NCI-H146 treated with DMSO at 0.1 percent for 48 hours (cell line): Measurements from ENCODE around the gene ATP6V1F.

ENCODE experiments used
- DNase-seq: peaks from one replicate; lab custom pipeline; 2025; ENCODE audit not compliant: unreplicated experiment; lab: John Stamatoyannopoulos, UW

The ATP6V1F gene

GRCh38 chr7:128835790-128836641 is 26.6 kb upstream of the ATP6V1F start:
- no peak for DNase-seq

DNA sequence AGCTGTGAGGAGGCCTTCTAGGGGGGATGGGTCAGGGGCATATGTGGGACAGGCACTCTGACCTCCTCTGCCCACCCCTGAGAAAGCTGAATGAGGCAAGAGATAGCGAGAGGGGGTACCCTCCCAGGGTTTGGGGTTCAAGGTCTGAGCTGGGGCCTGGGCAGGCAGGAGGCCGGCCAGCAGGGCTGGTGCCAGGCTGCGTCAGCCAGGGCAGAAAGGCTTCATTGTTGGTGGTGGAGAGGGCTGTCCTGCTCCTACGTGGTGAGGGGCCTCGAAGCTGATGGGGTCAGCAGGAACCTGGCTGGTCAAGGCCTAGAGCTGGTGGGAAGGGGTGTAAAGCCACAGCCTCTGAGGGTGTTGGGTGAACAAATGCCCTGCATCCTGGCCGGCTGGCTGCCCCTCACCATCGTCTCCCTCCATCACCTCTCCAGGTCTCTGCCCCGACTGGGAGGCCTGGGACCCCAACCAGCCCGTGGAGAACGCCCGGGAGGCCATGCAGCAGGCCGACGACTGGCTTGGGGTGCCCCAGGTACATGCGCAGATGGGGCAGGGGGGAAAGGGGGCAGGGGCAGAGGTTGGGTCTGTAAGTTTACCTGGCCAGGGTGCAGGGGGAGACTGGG is 25.8 kb upstream of the ATP6V1F start:
- no peak for DNase-seq

DNA sequence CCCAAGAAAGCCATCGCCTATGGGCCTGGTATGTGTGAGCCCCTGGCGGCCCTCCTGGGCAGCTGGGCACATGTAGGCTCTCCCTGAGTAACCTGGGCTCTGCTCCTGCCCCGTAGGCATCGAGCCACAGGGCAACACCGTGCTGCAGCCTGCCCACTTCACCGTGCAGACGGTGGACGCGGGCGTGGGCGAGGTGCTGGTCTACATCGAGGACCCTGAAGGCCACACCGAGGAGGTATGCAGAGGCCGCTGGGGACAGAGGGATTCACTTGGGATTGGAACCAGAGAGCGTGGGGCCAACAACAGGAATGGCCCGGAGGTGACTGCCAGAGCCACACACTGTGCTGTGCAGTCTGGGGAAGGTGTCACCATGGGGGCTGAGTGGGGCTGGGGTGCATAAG is 25.1 kb upstream of the ATP6V1F start:
- no peak for DNase-seq

GRCh38 chr7:128838109-128838779 is 24.4 kb upstream of the ATP6V1F start:
- DNase-seq: no peak

GRCh38 chr7:128838981-128839731 is 23.5 kb upstream of the ATP6V1F start:
- DNase-seq: no peak

- no peak for DNase-seq
Observed at GRCh38 chr7:128839751-128840177, 22.9 kb upstream of the ATP6V1F start.

DNA sequence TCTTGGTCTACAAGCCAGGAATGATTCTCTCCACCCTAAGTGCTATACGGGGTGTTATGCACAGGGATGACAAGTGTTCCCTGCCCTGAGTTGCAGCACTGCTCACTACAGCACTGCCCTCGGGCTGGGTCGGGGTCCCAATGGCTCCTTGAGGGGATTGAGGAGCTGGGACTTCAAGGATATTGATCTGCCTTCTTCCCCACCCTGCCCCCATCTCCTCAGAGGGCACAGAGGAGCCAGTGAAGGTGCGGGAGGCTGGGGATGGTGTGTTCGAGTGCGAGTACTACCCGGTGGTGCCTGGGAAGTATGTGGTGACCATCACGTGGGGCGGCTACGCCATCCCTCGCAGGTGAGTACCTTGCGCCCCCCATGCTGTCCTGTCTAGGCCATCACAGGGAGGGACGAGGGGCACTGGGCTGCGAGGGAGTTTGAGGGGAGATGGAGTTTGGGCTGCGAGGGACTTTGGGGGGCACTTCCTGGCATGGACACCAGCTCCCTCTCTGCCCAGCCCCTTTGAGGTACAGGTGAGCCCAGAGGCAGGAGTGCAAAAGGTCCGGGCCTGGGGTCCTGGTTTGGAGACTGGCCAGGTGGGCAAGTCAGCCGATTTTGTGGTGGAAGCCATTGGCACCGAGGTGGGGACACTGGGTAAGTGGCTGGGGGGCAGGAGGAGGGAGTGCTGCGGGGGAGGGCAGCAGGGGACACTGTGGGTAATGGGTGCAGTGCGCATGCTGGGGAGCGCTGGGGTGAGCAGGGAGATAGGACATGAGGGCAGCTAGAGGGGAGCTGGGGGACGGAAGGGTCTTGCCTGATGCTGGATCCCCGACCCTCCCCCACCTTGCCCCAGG is 22.1 kb upstream of the ATP6V1F start:
- DNase-seq: no peak

- no peak for DNase-seq
Observed at GRCh38 chr7:128841171-128841690, 21.4 kb upstream of the ATP6V1F start.

DNA sequence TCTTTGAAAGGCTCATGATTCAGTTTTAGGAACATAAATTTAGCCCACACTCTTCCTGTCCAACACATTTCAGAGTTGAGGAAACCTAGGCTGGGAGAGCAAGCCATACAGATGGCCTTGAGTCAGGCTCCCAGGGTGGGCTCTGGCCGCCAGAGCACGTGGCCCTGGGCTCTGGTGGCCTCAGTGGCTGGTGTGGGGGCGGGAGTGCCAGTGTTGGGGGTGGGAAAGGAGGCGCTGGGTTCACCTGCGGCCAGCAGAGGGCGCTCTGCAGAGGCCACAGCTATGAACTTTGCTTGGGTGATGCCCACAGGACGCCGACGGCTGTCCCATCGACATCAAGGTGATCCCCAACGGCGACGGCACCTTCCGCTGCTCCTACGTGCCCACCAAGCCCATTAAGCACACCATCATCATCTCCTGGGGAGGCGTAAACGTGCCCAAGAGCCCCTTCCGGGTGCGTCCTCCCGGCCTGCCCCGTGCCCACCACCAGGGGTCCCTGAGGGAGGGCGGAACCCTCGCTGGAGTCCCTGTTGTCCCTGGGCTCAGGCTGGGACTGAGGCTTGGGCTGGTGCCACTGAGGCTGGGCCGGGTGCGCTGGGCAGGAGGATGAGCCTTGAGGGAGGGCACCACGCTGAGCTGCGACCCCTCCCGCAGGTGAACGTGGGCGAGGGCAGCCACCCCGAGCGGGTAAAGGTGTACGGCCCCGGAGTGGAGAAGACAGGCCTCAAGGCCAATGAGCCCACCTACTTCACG is 20.6 kb upstream of the ATP6V1F start:
- DNase-seq: no peak

DNA sequence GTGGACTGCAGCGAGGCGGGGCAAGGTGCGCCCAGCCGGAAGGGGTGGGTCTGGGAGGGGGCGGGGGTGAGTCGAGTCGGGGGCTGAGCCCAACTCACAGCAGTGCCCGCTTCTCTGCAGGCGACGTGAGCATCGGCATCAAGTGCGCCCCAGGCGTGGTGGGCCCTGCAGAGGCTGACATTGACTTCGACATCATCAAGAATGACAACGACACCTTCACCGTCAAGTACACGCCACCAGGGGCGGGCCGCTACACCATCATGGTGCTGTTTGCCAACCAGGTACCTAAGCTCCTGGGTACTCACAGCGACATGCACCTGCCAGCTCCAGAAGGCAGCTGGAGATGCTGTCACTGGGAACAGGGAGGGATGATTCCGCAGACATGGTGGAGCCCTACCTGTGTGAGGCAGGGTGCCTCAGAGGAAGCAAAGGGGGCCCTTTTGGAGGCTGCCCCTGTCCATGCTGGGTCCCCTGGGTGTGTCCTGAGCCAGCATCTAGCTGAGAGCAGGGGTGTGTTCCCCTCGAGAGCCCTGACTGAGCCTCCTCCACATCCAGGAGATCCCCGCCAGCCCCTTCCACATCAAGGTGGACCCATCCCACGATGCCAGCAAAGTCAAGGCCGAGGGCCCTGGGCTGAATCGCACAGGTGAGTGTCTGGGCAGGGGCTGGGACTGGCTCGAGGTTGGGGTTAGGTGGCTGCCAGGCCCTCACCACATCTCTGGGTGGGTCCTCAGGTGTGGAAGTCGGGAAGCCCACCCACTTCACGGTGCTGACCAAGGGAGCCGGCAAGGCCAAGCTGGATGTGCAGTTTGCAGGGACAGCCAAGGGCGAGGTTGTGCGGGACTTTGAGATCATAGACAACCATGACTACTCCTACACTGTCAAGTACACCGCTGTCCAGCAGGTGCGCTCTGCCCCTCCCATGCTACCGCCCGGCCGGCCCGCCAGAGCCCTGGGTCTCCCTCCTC is 19.7 kb upstream of the ATP6V1F start:
- no peak for DNase-seq

GRCh38 chr7:128843938-128844621 is 18.6 kb upstream of the ATP6V1F start:
- DNase-seq: no peak

GRCh38 chr7:128844777-128845311 is 17.8 kb upstream of the ATP6V1F start:
- no peak for DNase-seq

DNA sequence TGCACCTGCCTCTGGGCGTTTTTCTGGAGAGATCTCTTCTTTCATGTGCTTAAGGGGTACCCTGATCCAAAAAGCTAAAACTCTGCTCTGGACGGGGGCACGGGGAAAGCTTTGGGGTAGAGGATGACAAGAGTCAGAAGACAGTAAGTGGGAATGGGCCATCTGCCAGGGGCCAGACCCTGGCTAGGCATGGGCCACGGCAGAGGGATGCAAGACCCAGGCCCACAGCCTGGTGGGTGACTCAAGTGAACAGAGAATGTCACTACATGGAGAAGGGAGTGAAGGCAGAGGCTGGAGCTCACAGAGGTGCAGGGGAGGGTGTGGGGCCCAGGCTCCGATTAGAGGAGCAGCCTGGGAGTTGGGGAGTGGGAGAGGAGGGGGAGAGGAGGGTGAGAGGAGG is 17.2 kb upstream of the ATP6V1F start:
- DNase-seq: no peak

DNA sequence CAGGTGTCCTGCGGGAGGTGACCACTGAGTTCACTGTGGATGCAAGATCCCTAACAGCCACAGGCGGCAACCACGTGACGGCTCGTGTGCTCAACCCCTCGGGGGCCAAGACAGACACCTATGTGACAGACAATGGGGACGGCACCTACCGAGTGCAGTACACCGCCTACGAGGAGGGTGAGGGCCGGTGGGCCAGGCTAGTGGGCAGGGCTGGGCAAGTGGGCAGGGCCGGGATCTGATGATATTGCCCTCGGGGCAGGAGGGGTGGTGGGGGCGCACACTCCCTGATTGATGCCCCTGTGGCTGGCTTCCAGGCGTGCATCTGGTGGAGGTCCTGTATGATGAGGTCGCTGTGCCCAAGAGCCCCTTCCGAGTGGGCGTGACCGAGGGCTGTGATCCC is 16.7 kb upstream of the ATP6V1F start:
- DNase-seq: no peak

- DNase-seq: no peak
Observed at GRCh38 chr7:128846781-128847444, 15.7 kb upstream of the ATP6V1F start.

- no peak for DNase-seq
Observed at GRCh38 chr7:128847721-128848211, 14.9 kb upstream of the ATP6V1F start.
